Stimulated activated CD8-positive, alpha-beta memory T cell treated with anti-CD3 and anti-CD28 coated beads, Interleukin-4, amount 100 ng/mL, for 24 hours (primary cell): ENCODE results near the gene TMEM184A.
"Not testable (repeated sequence)": the region's sequence is repeated elsewhere in the genome, so short reads cannot be mapped to it uniquely, and the experiment has no call there.

Experiments used
- DNase-seq: peaks from one replicate; pipeline ENCODE4 v3.0.0-alpha.2; 2020; ENCODE audit warnings: low read depth

TMEM184A gene

DNA sequence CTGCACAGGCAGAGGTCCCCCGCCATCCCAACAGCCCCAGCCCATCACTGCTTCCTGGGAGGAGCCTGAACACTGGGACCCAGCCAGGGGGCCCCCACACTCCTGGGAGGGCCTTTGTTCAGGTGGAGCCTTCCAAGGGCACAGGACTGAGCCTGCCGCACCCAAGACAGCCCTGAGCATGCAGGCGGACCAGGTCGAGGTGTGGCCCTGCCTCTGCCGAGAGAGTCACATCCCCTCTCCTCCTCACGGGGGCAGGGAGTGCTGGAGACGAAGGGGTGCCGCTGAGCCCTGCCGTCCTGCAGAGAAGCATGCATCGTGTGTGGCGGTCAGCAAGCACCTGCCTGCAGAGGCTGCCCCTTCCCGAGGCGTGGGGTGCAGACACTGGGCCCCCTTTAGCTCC is 32.8 kb downstream of the TMEM184A start:
- no peak for DNase-seq

DNA sequence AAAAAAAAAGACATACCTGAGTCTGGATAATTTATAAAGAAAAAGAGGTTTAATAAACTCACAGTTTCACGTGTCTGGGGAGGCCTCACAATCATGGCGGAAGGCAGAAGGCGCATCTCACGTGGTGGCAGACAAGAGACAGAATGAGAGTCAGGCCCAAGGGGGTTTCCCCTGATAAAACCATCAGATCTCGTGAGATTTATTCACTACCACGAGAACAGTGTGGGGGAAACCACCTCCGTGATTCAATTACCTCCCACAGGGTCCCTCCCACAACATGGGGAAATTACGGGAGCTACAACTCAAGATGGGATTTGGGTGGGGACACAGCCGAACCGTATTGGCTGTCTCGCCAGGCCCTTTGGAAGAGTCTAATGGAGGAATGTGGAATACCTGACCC is 34.5 kb downstream of the TMEM184A start:
- no peak for DNase-seq

DNA sequence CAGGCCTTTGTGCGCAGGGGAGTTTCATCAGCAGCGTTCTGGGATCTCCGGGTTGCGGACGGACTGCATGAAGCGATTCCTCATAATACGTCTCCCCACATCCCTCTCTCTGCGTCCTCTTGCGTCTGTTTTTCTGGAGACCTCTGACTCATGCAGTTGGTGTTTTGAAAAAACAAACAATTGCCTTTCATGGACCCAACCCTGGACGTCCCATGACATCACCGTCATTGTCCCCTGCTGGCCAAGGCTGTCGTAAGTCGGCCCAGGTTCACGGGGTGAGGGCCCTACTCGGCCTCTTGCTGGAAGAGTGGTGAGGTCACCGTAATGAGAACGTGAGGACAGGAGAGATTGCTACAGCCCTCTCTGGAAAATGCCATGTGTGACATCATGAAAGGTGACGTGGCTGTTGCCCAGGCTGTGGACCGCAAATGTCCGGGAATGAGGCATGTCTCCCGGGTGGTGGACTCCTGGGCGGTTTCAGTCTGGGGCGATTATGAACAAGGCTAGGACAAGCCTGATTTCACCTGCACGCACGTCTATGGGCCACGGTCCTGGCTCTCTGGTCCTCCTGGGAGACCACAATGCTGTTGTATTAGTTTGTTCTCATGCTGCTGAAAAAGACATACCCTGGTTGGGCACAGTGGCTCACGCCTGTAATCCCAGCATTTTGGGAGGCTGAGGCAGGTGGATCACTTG is 35.3 kb downstream of the TMEM184A start:
- DNase-seq: no peak

DNA sequence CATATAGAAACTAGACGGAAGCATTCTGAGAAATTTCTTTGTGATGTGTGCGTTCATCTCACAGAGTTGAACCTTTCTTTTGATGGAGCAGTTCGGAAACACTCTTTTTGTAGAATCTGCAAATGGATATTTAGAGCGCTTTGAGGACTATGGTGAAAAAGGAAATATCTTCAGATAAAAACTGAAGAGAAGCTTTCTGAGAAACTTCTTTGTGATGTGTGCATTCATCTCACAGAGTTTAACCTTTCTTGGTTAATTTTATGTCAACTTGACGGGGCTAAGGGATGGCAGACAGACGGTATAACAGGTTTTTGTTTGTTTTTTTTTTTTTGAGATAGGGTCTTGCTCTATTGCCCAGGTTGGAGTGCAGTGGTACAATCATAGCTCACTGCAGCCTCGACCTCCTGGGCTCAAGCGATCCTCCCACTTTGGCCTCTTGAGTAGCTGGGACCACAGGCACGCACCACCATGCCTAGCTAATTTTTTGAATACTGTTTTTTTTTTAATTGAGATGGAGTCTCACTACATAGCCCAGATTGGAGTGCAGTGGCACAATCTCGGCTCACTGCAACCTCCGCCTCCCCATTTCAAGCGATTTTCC is 36.6 kb downstream of the TMEM184A start:
- not testable (repeated sequence) for DNase-seq

DNA sequence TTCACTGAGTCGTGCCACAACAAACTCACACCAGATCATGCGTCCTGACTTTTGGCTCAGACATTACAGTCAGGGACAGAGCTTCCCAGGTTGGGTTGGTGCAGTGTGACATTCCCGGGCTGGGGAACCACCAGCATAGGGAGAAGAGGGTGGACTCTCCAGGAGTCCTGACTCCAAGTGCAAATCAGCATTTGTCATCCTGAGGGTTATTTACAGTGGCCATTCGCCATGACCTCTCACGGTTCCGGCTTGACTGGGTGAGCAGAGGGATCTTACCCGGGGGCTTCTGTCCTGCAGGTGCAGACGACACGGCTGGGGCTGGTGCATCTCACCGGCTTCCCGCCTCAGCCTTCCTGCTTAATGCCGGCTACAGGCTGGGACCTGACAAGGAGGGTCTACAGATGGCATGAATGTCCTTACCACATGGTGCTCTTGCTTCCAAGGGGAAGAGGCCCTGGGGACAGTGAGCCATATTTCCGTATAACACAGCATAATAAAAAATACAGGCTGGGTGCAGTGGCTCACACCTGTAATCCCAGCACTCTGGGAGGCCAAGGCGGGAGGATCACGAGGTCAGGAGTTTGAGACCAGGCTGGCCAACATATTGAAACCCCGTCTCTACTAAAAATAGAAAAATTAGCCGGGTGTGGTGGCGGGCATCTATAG is 39.3 kb downstream of the TMEM184A start:
- DNase-seq: no peak

DNA sequence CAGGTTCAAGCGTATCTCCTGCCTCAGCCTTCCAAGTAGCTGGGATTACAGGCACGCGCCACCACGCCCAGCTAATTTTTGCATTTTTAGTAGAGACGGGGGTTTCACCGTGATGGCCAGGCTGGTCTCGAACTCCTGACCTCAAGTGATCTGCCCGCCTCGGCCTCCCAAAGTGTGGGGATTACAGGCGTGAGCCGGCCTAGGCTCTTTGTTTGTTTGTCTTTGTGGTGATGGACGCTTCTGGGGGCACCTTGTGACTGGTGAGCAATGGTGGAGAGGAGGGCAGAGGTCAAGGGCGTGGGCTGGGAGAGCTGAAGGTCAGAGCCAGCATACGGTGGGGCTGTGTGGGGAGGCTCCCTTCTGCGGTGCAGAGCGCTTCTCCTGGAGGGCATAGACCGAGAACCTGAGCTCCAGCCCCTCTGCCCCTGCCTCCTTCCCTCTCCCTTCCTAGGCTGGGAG is 40.5 kb downstream of the TMEM184A start:
- DNase-seq: not testable (repeated sequence)

DNA sequence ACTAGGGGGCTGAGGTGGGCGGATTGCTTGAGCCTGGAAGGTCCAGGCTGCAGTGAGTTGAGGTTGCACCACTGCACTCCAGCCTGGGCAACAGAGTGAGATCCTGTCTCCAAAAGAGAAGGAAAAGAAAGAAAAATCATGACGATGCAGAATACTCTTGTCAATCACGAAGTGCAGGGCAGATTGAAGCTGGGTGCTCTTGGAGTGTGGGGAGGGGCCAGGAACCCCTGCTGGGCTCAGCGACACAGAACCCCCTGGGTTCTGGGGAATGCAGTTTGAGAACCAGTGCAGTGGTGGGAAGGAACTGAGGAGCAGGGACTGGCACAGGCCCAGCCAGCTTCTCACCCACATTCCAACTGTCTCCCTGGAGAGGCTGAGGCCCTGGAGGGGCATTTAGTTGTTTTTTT is 41.0 kb downstream of the TMEM184A start:
- DNase-seq: no peak

DNA sequence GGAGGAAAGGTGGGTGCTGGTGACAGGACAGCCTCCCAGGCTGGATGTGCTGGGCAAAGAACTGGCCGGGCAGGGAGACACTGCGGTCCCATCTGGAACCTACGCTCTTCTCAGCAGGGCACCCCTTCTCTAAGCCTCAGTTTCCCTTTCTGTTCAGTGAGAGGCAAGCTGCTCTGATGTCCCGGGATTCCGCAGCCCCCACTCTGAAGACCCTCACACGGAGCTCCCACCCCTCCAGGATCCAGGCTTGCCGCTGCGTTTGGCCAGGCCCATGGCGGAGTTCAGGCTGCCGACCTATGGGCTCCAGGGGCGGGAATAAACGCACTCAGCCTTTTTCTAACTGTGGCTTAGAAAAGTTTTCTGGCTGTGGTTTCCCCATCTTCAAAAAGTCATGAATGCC is 41.6 kb downstream of the TMEM184A start:
- no peak for DNase-seq

DNA sequence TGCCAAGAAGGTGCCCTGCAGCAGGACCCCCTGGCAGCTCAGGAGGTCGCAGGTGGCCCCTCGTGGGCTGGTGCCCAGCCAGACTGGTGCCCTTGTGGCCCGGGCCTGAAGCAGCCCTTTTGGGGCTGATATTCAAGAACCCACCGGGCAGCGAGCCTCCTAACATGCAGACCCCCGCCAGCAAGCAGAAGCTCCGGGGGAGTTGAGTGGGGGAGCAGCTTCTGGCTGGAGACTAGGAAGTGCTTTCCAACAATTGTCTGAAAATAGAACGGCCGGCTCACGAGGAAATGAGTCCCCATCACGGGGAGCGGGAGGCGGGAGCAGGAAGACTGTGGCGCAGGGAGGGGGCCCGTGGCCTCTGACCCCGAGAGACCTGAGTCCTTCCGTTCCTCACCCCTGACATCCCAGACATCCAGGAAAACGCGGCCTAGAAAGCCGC is 42.3 kb downstream of the TMEM184A start:
- no peak for DNase-seq

DNA sequence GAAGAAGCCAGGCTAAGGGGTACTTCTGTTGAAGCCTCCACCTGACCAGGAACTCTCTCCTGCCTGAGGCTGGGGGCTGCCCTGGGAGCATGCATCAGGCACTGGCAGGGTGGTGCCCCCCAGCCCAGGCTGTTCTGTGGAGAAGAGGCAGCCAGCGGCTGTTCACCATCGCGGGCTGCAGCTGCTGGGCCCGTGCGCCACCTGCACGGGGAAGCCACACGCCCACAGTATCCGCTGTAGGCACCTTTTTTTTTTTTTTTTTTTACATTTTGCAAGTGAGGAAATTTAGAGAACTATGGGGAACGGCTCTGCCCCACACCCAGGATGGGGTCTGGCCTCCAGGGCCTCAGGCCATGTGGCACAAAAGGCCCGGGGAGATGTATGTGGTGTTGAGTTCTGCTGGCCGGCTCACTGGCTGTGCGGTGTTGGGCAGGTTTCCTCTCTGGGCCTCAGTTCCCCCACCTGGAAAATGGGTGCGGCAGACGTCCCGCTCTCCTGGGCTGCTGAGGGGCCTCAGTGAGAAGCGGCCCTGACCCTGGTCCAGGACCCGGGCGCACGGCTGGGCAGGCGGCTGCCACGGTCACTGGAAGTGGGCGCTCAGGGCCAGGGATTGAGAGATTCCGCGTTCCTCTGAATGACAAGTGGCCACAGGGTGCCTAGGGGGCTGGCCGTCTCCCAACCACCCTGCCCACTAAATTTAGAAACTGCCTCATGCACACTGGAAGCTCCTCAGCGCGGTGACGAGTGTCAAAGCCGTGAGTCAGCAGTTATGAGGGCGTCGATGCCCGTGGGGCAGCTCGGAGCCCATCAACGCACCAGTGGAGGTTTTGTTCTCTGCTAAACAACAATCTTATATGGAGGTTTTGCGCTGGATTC is 43.0 kb downstream of the TMEM184A start:
- no peak for DNase-seq

DNA sequence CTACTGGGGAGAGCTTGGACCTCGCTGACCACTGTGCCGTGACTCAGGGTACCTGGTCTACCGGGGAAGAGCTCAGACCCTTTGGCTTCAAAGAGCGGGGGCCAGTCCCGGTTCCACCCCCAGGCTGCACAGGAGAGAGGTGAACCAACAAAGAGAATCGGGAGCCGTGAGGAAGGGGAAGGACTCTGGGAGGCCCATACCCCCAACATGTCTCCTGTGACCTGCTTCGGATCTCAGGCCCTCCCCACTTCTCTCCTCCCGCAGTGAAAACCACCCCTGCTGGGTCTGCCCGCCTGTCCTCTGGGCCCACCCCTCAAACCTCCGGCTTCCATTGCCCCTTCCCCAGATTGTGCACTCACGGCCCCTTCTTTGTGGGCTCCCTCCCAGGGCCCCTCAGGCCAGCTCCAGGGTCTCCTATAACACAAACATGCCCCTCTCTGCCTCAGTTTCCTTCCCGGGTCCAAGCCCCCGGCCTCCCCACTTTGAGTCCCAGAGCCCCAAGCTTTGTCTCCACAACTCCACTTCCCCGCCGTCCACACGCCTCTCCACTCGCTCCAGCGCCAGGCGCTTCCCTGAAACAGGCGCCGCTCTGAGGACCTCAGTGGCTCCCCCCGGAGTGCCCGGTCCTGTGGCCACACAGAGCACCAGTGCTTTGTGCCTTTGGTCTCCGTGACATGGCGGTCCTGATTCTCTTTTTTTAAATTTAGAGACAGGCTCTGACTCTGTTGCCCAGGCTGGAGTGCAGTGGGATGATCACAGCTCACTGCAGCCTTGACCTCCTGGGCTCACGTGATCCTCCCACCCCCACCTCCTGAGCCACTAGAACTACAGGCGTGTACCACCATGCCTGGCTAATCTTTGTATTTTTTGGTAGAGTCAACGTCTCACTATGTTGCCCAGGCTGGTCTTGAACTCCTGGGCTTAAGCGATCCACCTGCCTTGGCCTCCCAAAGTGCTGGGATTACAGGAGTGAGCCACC is 44.3 kb downstream of the TMEM184A start:
- no peak for DNase-seq

DNA sequence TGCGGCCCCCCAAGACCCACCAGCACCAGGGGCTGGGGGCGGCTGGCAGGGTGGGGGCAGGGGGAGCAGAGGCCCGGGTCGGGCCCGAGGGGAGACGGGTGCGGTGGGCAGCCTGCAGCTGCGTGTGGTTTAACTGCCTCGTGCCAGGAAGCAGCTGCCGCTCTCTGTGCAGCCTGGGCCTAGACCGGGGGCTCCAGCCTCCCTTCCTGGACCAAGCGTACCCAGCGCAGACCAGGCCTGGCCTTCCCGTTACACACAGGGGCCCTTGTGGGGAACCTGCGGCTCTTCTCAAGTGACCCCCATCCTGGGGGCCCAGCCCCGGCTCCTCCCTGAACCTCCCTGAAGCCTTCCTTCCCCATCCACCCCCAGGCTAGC is 45.2 kb downstream of the TMEM184A start:
- DNase-seq: no peak

DNA sequence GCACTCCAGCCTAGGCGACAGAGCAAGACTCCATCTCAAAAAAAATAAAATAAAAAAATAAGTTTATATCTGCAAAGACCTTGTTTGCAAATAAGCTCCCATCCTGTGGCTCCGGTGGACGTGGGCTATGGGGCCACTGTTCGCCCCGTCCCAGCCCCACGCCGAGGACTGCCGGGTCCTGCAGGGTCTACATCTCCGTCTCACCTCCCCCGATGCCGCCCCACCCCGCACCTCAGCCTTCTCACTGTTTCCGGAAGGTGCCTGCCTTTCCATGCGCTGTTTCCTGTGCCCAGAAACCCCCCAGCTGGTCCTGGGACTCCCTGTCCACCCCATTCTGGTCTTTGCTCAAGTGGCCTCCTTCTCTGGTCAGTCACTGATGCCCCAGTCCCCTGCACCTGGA is 46.8 kb downstream of the TMEM184A start:
- no peak for DNase-seq

DNA sequence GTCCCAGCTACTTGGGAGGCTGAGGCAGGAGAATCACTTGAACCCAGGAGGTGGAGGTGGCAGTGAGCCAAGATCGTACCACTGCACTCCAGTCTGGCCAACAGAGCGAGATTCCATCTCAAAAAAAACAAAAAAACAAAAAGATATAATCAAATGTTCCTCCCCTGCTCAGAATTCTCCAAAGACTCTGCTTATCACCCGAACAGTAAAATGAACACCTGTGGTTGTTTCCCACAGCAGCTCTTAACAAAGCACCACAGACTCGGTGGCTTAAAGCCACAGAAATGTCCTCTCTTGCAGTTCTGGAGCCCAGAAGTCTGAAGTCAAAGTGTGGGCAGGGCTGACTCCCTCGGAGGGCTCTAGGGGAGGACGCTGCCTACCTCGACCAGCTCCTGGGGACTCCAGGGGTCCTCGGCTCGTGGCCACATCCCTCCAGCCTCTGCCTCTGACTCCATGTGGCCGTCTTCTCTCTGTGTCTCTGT is 47.7 kb downstream of the TMEM184A start:
- no peak for DNase-seq

DNA sequence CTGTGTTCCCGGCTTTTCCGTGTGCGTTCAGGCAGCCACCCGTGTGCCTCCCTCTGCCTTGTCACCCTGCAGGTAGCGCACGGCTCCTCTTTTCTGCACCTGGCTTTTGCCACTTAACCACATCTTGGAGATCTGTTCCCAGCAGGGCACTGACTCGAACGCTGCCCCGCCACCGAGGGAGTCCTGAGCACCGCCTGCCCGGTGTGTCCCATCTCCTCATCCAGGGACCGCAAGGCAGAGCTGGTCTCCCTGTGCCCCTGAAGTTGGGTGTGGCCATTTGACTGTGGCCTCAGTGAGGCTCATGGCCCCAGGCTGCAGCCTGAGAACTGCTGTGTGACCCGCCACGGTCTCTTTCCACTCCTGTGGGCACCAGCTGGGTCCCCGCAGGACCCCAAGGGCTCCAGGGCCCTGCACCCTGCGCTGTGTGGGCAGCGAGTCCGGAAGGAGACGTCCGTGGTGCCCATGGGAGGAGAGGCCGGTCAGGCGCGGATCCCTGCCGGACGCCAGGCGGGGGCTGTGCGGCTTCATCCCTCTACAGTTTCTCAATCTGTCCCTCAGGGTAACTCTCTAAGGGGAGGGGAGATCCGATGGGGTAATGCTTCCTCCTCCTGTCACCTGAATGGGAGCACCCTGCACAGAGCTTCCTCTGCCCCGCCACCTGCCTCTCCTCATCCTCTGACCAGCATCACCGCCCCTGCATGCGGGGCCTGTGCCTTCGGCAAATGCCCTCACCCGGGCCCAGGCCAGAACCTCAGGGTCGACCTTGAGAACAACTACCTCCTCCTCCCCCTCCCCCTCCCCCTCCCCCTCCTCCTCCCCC is 50.1 kb downstream of the TMEM184A start:
- no peak for DNase-seq

DNA sequence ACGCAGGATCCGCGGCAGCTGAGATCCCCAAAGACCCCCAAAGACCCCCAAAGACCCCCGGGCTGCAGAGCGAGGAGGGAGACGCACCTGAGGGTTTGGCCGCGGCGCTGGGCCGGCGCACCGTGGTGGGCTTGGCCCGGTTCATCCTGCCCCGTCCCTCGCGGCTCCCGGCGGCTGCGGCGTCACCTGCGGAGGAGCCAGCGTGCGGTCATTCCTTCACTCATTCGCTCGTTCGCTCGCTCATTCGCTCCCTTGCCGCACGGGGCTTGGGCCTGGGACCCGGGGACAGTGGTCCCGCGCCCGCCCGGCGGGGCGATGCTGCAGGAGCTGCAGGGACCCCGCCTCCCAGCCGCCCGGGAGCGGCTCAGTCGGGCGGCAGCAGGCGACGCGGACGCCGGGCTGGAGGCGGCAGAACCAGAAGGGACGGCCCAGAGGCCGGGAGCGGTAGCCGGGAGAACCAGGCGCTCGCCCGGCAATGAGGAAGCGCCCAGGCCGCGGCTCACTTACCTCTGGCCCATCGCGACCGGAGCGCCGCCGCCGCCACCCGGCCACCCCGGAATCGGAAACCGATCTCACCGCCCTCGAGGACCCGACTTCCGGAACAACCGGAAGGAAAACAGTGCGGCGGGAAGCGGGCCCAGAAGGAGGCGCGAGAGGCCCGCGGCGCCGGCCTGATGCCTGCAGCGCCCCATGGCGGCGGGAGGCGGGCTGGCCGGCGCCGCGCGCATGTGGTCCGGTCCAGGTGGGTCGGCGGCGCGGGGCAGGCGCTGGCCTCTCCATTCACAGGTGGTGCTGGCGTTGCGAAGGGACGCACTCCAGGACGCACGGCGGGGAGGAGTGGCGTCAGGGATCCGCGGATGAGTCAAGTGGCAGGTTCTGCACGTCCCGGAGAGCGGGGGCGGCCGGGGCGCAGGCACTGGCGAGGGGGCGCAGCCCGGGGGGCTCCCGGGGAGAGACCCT is 51.9 kb downstream of the TMEM184A start, which contains the start of gene INTS1:
Gene INTS1 (minus strand): TSS at position 574 of the 960 bp plus-strand sequence. CDS start 429 bp downstream, at position 145.
- DNase-seq: peak; percentile 85

DNA sequence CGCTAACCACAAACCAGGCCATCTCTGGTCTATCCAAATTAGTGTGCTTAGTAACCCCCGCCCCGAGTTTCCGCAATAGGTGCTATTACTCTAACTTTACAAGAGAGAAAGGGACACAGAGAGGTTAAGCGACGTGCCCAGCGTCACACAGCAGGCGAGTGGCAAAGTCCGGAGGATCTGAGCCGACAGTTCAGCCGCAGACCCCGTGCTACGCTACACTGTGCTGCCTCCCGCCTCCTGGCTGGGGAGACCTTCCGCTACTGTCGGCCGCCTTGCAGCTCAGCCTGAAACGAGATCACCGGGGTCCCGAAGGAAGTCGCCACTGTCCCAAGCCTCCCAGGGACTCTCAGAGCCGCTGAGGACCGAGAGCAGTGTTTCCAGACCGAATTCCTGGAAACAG is 52.6 kb downstream of the TMEM184A start:
- no peak for DNase-seq

DNA sequence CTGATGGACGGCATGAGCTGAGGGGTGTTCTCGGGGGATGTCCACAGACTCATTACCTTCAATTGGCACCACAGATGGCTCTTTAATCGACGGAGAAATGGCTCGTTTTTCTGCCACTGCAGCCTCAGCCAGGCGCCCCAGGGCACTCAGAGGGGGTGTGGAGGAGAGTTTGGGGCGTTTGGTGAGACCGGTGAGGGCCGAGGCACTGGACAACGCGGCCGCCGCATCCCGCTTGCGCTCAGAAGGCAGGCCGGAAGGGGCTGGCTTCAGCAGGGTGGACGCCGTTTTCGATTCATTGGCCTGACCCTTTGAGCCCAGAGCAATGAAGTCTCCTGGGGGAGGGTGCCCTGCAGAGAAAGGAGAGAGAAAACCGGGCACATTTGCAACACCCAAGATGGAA is 53.2 kb downstream of the TMEM184A start:
- no peak for DNase-seq
